Panc1 (cell line): ENCODE data around the gene RMRP. TPM values are rescaled to one million over a fixed set of nuclear protein-coding genes. Genes with fewer than 3 reads are reported as not detected.

Source experiments
- ATAC-seq: fragments of 200-7000 bp; cut with Tn5 transposase; 2 replicates; pipeline ENCODE4 v1.9.1; 2020; ENCODE audit warnings: mild to moderate bottlenecking, moderate library complexity
- BruUV-seq: library from RNA; stranded (reverse); fragments of 400-500 nt; replicated peaks from 2 replicates; lab custom pipeline; 2021; lab: Mats Ljungman, UMichigan
- CTCF ChIA-PET: fragments of 300-600 bp; sonication (Branson Sonifier 250); formaldehyde crosslinking; loops from one replicate; lab custom pipeline; 2022; ENCODE audit warnings: antibody characterized with exemption; lab: Charles Lee
- POLR2A ChIA-PET: fragments of 300-600 bp; sonication (Branson Sonifier 250); formaldehyde crosslinking; loops from one replicate; lab custom pipeline; 2022; ENCODE audit warnings: antibody characterized with exemption; lab: Charles Lee
- DNase-seq: peaks from one replicate; pipeline ENCODE4 v3.0.0-alpha.2; 2010; ENCODE audit warnings: low read depth, low spot score
- H3K27ac ChIP-seq: 2 replicates; pipeline ENCODE4 v1.5.1; 2011; ENCODE audit warnings: mild to moderate bottlenecking, low read length, inconsistent platforms
- H3K27me3 ChIP-seq: fragments of 200-500 bp; sonication (Bioruptor generic); 2 replicates; pipeline ENCODE4 v1.6.0; 2014; ENCODE audit warnings: low read length, inconsistent platforms; ENCODE audit not compliant: control insufficient read depth, insufficient read depth
- H3K36me3 ChIP-seq: fragments of 200-500 bp; sonication (Bioruptor generic); 2 replicates; pipeline ENCODE4 v1.5.1; 2014; ENCODE audit warnings: inconsistent platforms, mild to moderate bottlenecking, low read length, moderate library complexity; ENCODE audit not compliant: control insufficient read depth, insufficient read depth
- H3K4me1 ChIP-seq: 2 replicates; pipeline ENCODE4 v1.5.1; 2011; ENCODE audit warnings: inconsistent platforms, mild to moderate bottlenecking, low read length, moderate library complexity; ENCODE audit not compliant: control insufficient read depth, insufficient read depth
- H3K4me3 ChIP-seq, 2 experiments: 2 replicates each; pipeline ENCODE4 v1.5.1; 2011 to 2012; ENCODE audit warnings: low read depth in 2 of 2, low read length in 2 of 2, mild to moderate bottlenecking in 2 of 2, inconsistent platforms in 1 of 2, moderate library complexity in 1 of 2
- H3K9me3 ChIP-seq: fragments of 200-500 bp; sonication (Bioruptor generic); 2 replicates; pipeline ENCODE4 v1.5.1; 2014; ENCODE audit warnings: low read depth, mild to moderate bottlenecking, inconsistent platforms, low read length, moderate library complexity; ENCODE audit not compliant: control insufficient read depth, insufficient read depth
- CTCF ChIP-seq: fragments of 450-650 bp; IDR thresholded peaks from 2 replicates; pipeline ENCODE4 v1.5.1; 2017; ENCODE audit warnings: mild to moderate bottlenecking
- POLR2AphosphoS5 ChIP-seq: IDR thresholded peaks from 2 replicates; pipeline ENCODE4 v1.6.1; 2012; ENCODE audit warnings: mild to moderate bottlenecking, low read depth, low read length, moderate library complexity
- REST ChIP-seq, 2 experiments: IDR thresholded peaks; 2 replicates each; pipeline ENCODE4 v1.6.1; 2011 to 2012; ENCODE audit warnings: low read depth in 2 of 2, control low read depth in 1 of 2, low read length in 1 of 2, mild to moderate bottlenecking in 1 of 2, moderate library complexity in 1 of 2; ENCODE audit not compliant: insufficient read depth in 1 of 2
- SIN3A ChIP-seq: IDR thresholded peaks from 2 replicates; pipeline ENCODE4 v1.6.1; 2012; ENCODE audit warnings: low read depth, mild to moderate bottlenecking, low read length, moderate library complexity, borderline replicate concordance; ENCODE audit not compliant: insufficient read depth
- TCF7L2 ChIP-seq: IDR thresholded peaks from 2 replicates; pipeline ENCODE4 v1.6.1; 2011; ENCODE audit warnings: mild to moderate bottlenecking, low read depth, low read length, inconsistent platforms
- in situ Hi-C: cut with HindIII; loops from 2 replicates; pipeline ENCODE4 v1.10.0; 2016; ENCODE audit warnings: low sequenced_read_pairs, low pct_unique_long_range_greater_than_20kb
- intact Hi-C: fragments of 100-400 bp; cut with micrococcal nuclease; formaldehyde crosslinking; loops from one replicate; pipeline ENCODE4 v1.10.0; 2022; ENCODE audit not compliant: unreplicated experiment
- total RNA-seq: library from RNA; stranded (reverse); gene quantifications from one replicate; pipeline ENCODE4 v1.2.1, GENCODE V29; 2021; ENCODE audit not compliant: unreplicated experiment

RMRP gene
- total RNA-seq, 1 experiment from 2014 or later, result 29,896 TPM

- in situ Hi-C loops, result no loop called here
- ChIA-PET POLR2A (interaction anchor here (1.1 kb wide), 1 partner anchor 22 kb away, joined by 4 read pairs; no protein-coding TSS in a partner anchor), CTCF (interaction anchor here (1.0 kb wide), 1 partner anchor 10 kb away, joined by 5 read pairs; no protein-coding TSS in a partner anchor)
- BruUV-seq, result no TSS peak
- intact Hi-C loops, result no loop called here
- DNase-seq, result no peak
- no peaks in the 10 kb centered on the region for H3K9me3 ChIP-seq
- H3K27ac ChIP-seq, result no peak overlapping the region
- no peak for ATAC-seq
- peak; percentile 22; the same call in 1 of the 2 replicates for TF ChIP-seq POLR2AphosphoS5
- no peak for TF ChIP-seq CTCF
- peaks cover 22% of the 10 kb centered on the region for H3K4me1 ChIP-seq
- no peaks in the 10 kb centered on the region for H3K27me3 ChIP-seq
- H3K4me3 ChIP-seq, result no peak overlapping the region
- peaks cover 7% of the 10 kb centered on the region; the same call in 1 of the 2 replicates for H3K36me3 ChIP-seq
Observed at GRCh38 chr9:35682520-35683315, 24.9 kb upstream of the RMRP start.

- intact Hi-C loops, result no loop called here
- no peaks in the 10 kb centered on the region for H3K27me3 ChIP-seq
- ATAC-seq (peak; percentile 9), DNase-seq (no peak)
- H3K27ac ChIP-seq, result no peak overlapping the region
- no peaks in the 10 kb centered on the region for H3K9me3 ChIP-seq
- H3K4me1 ChIP-seq, result peaks cover 16% of the 10 kb centered on the region
- H3K36me3 ChIP-seq, result 0 out of 2 replicates have a peak, but pooled peaks cover 3% of the 10 kb centered on the region
- H3K4me3 ChIP-seq, result no peak overlapping the region
- POLR2A ChIA-PET, result no interaction called here
- in situ Hi-C loops, result no loop called here
- no TSS peak for BruUV-seq
- CTCF ChIA-PET, result no interaction called here
- TF ChIP-seq REST (IDR thresholded peaks at IDR 0.05; ENCODE audit: insufficient read depth in 1 of 2, low read depth in 2 of 2, low read length in 1 of 2) (no peak), TCF7L2 (no peak), POLR2AphosphoS5 (no peak), SIN3A (no peak), CTCF (no peak)
Observed at GRCh38 chr9:35682051-35682450, 24.2 kb upstream of the RMRP start.
